Measurements from ENCODE around the gene SLC1A3.

DNA sequence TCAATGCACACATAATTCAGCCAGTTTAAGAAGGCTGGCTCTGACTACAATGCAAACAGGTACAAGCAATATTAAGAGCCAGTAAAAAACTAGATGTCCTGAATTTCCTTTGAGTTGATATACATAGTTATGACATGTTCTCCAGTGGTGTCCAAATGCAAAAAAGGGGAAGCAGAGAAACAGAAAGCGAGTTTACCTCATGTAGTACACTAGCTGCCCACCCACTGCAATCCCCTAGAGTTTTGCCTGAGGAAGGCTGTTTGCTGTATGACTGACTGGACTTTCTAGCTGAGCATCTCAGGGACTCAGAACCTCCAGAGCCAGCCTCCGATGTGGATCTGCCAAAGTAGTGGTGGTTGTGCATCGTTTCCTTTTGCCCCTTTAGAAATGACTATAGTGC lies 44.8 kb upstream of the SLC1A3 start:
- TF ChIP-seq, protein P1, sequence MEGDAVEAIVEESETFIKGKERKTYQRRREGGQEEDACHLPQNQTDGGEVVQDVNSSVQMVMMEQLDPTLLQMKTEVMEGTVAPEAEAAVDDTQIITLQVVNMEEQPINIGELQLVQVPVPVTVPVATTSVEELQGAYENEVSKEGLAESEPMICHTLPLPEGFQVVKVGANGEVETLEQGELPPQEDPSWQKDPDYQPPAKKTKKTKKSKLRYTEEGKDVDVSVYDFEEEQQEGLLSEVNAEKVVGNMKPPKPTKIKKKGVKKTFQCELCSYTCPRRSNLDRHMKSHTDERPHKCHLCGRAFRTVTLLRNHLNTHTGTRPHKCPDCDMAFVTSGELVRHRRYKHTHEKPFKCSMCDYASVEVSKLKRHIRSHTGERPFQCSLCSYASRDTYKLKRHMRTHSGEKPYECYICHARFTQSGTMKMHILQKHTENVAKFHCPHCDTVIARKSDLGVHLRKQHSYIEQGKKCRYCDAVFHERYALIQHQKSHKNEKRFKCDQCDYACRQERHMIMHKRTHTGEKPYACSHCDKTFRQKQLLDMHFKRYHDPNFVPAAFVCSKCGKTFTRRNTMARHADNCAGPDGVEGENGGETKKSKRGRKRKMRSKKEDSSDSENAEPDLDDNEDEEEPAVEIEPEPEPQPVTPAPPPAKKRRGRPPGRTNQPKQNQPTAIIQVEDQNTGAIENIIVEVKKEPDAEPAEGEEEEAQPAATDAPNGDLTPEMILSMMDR (IDR thresholded peaks at IDR 0.05) = no peak
- no peak for TF ChIP-seq POLR2A (IDR thresholded peaks at IDR 0.05; ENCODE audit: low read depth)
- no peak for TF ChIP-seq EP300 (IDR thresholded peaks at IDR 0.05)
- no peak for TF ChIP-seq POLR2AphosphoS5 (IDR thresholded peaks at IDR 0.05)
